Measurements from ENCODE around the gene GPR4.
"Not testable (repeated sequence)": the region's sequence is repeated elsewhere in the genome, so short reads cannot be mapped to it uniquely, and the experiment has no call there.

The GPR4 gene

GRCh38 chr19:45630463-45630862 lies 28.5 kb upstream of the GPR4 start:
- 0 out of 22 replicates have a peak overlapping the region, but pooled peaks of 1 of the 11 experiments have one; percentile 29 for H3K4me2 ChIP-seq
- H3K9me3 ChIP-seq (replicated peaks in 1 of 11) = no peaks in the 10 kb centered on the region
- H3K27ac ChIP-seq = no peak overlapping the region
- peaks cover 0 to 11% (median 0%) of the 10 kb centered on the region in 11 experiments; a peak in 2 of 22 replicates for H4K20me1 ChIP-seq
- peaks cover 0 to 20% (median 2%) of the 10 kb centered on the region in 10 experiments; a peak in 10 of 20 replicates for H3K4me1 ChIP-seq
- H3K36me3 ChIP-seq = peaks cover 40 to 65% (median 45%) of the 10 kb centered on the region in 11 experiments
- no peaks in the 10 kb centered on the region for H3K27me3 ChIP-seq
- no peak overlapping the region for H3K4me3 ChIP-seq
- TF ChIP-seq Cebpa-rat (IDR thresholded peaks at IDR 0.05) = no peak
- H3K9ac ChIP-seq = no peak overlapping the region

GRCh38 chr19:45629704-45630103 lies 27.7 kb upstream of the GPR4 start:
- Histone ChIP-seq H3K9me3 (replicated peaks in 1 of 11) (no peaks in the 10 kb centered on the region), H3K27ac (no peak overlapping the region), H3K4me3 (no peak overlapping the region), H3K9ac (no peak overlapping the region), H3K27me3 (no peaks in the 10 kb centered on the region), H3K4me2 (no peak overlapping the region), H4K20me1 (peaks cover 0 to 11% (median 0%) of the 10 kb centered on the region in 11 experiments; a peak in 2 of 22 replicates), H3K36me3 (peaks cover 44 to 73% (median 51%) of the 10 kb centered on the region in 11 experiments), H3K4me1 (peaks cover 0 to 20% (median 2%) of the 10 kb centered on the region in 10 experiments; a peak in 10 of 20 replicates)
- no peak for TF ChIP-seq Cebpa-rat (IDR thresholded peaks at IDR 0.05)

- peaks cover 0 to 20% (median 2%) of the 10 kb centered on the region in 10 experiments; a peak in 10 of 20 replicates for H3K4me1 ChIP-seq
- not testable (repeated sequence) for H3K27me3 ChIP-seq; H3K9me3 ChIP-seq (replicated peaks in 1 of 11); H4K20me1 ChIP-seq; H3K9ac ChIP-seq; H3K27ac ChIP-seq; H3K4me2 ChIP-seq; H3K4me3 ChIP-seq
- peaks cover 56 to 88% (median 64%) of the 10 kb centered on the region in 11 experiments for H3K36me3 ChIP-seq
Measured at GRCh38 chr19:45628219-45628618, 26.2 kb upstream of the GPR4 start.

- H3K36me3 ChIP-seq = peaks cover 79 to 100% (median 92%) of the 10 kb centered on the region in 11 experiments
- no peaks in the 10 kb centered on the region for H3K27me3 ChIP-seq
- no peak overlapping the region for H3K9ac ChIP-seq
- H3K9me3 ChIP-seq (replicated peaks in 1 of 11) = no peaks in the 10 kb centered on the region
- no peak overlapping the region for H3K27ac ChIP-seq
- no peaks in the 10 kb centered on the region for H3K4me1 ChIP-seq
- no peak for TF ChIP-seq Cebpa-rat (IDR thresholded peaks at IDR 0.05)
- no peak overlapping the region for H3K4me3 ChIP-seq
- H4K20me1 ChIP-seq = peaks cover 0 to 3% (median 0%) of the 10 kb centered on the region in 11 experiments; a peak in 2 of 22 replicates
- no peak overlapping the region for H3K4me2 ChIP-seq
Measured at GRCh38 chr19:45623984-45624383, 22.0 kb upstream of the GPR4 start.

GRCh38 chr19:45621976-45622503 lies 20.0 kb upstream of the GPR4 start:
- Histone ChIP-seq H3K27ac (no peak overlapping the region), H3K4me2 (no peak overlapping the region), H4K20me1 (peaks cover 0 to 5% (median 0%) of the 10 kb centered on the region in 11 experiments; a peak in 2 of 22 replicates), H3K4me1 (no peaks in the 10 kb centered on the region), H3K36me3 (peaks cover 76 to 100% (median 91%) of the 10 kb centered on the region in 11 experiments), H3K4me3 (no peak overlapping the region), H3K27me3 (no peaks in the 10 kb centered on the region), H3K9ac (no peak overlapping the region), H3K9me3 (replicated peaks in 1 of 11) (no peaks in the 10 kb centered on the region)
- TF ChIP-seq Cebpa-rat (IDR thresholded peaks at IDR 0.05) = no peak

GRCh38 chr19:45621389-45621788 lies 19.4 kb upstream of the GPR4 start:
- Histone ChIP-seq H3K36me3 (peaks cover 70 to 100% (median 91%) of the 10 kb centered on the region in 11 experiments), H3K4me1 (peaks cover 0 to 5% (median 3%) of the 10 kb centered on the region in 10 experiments; a peak in 11 of 20 replicates), H3K27ac (no peak overlapping the region), H4K20me1 (peaks cover 0 to 5% (median 0%) of the 10 kb centered on the region in 11 experiments; a peak in 2 of 22 replicates), H3K9ac (no peak overlapping the region), H3K4me3 (no peak overlapping the region), H3K9me3 (replicated peaks in 1 of 11) (peaks cover 0 to 3% (median 0%) of the 10 kb centered on the region in 11 experiments; a peak in 1 of 22 replicates), H3K27me3 (no peaks in the 10 kb centered on the region), H3K4me2 (no peak overlapping the region)
- TF ChIP-seq Cebpa-rat (IDR thresholded peaks at IDR 0.05) = no peak

GRCh38 chr19:45616704-45617017 lies 14.6 kb upstream of the GPR4 start:
- Histone ChIP-seq H3K27ac (peak overlapping the region in 4 of 11 experiments; percentile 9 to 46 (median 26); a peak in 4 of 22 replicates), H3K4me1 (peaks cover 4 to 40% (median 28%) of the 10 kb centered on the region in 10 experiments; a peak in 19 of 20 replicates), H3K27me3 (no peaks in the 10 kb centered on the region), H4K20me1 (peaks cover 0 to 14% (median 0%) of the 10 kb centered on the region in 11 experiments; a peak in 4 of 22 replicates), H3K4me2 (peak overlapping the region in 7 of 11 experiments; percentile 14 to 54 (median 35); a peak in 7 of 22 replicates), H3K9me3 (replicated peaks in 1 of 11) (peaks cover 0 to 4% (median 0%) of the 10 kb centered on the region in 11 experiments; a peak in 1 of 22 replicates), H3K9ac (no peak overlapping the region), H3K36me3 (peaks cover 72 to 90% (median 81%) of the 10 kb centered on the region in 11 experiments), H3K4me3 (no peak overlapping the region)
- no peak for TF ChIP-seq Cebpa-rat (IDR thresholded peaks at IDR 0.05)

GRCh38 chr19:45615795-45616703 lies 14.0 kb upstream of the GPR4 start:
- Histone ChIP-seq H3K9ac (no peak overlapping the region), H3K27ac (peak overlapping the region in 5 of 11 experiments; percentile 9 to 46 (median 26); a peak in 6 of 22 replicates), H3K4me2 (peak overlapping the region in 7 of 11 experiments; percentile 14 to 92 (median 37); a peak in 7 of 22 replicates)

GRCh38 chr19:45615056-45615455 lies 13.0 kb upstream of the GPR4 start:
- not testable (repeated sequence) for H3K27me3 ChIP-seq; H3K9me3 ChIP-seq (replicated peaks in 1 of 11)
- Histone ChIP-seq H3K4me3 (0 out of 20 replicates have a peak overlapping the region, but pooled peaks of 1 of the 10 experiments have one; percentile 20), H3K4me1 (peaks cover 4 to 40% (median 28%) of the 10 kb centered on the region in 10 experiments; a peak in 19 of 20 replicates), H3K9ac (peak overlapping the region in 6 of 11 experiments; percentile 9 to 54 (median 35); a peak in 4 of 22 replicates), H3K27ac (peak overlapping the region in 6 of 11 experiments; percentile 35 to 63 (median 52); a peak in 6 of 22 replicates), H3K36me3 (peaks cover 70 to 90% (median 80%) of the 10 kb centered on the region in 11 experiments), H3K4me2 (peak overlapping the region in 9 of 11 experiments; percentile 46 to 92 (median 69); a peak in 18 of 22 replicates), H4K20me1 (peaks cover 0 to 14% (median 0%) of the 10 kb centered on the region in 11 experiments; a peak in 3 of 22 replicates)

More at GRCh38 chr19:45615795-45616703, 14.0 kb upstream of the GPR4 start:
- peaks cover 4 to 40% (median 28%) of the 10 kb centered on the region in 10 experiments; a peak in 19 of 20 replicates for H3K4me1 ChIP-seq
- peaks cover 0 to 4% (median 0%) of the 10 kb centered on the region in 11 experiments; a peak in 1 of 22 replicates for H3K9me3 ChIP-seq (replicated peaks in 1 of 11)
- H3K4me3 ChIP-seq = no peak overlapping the region
- peaks cover 0 to 14% (median 0%) of the 10 kb centered on the region in 11 experiments; a peak in 4 of 22 replicates for H4K20me1 ChIP-seq
- no peaks in the 10 kb centered on the region for H3K27me3 ChIP-seq
- TF ChIP-seq Cebpa-rat (IDR thresholded peaks at IDR 0.05) = no peak
- H3K36me3 ChIP-seq = peaks cover 71 to 90% (median 80%) of the 10 kb centered on the region in 11 experiments
